Measurements from ENCODE around the gene SLC35F2.
"Not testable (repeated sequence)": the region's sequence is repeated elsewhere in the genome, so short reads cannot be mapped to it uniquely, and the experiment has no call there.

SLC35F2 gene

DNA sequence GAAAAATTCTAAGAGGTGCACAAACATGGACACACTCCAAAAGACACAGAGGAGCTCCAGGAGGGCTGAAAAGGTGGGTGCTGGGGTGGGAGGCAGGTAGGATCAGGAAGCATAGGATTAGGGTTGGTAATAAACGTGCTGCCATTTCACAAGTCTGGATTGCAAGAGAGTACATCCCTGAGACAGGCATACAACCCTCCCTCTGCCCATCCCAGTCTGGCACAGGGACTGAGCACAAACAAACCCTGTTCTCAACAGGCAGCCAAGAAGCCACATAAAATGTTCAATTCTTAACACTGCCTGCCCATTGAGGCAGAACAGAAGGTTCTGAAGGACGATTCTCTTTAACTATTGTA lies 18.5 kb downstream of the SLC35F2 start:
- DNase-seq, result no peak

DNA sequence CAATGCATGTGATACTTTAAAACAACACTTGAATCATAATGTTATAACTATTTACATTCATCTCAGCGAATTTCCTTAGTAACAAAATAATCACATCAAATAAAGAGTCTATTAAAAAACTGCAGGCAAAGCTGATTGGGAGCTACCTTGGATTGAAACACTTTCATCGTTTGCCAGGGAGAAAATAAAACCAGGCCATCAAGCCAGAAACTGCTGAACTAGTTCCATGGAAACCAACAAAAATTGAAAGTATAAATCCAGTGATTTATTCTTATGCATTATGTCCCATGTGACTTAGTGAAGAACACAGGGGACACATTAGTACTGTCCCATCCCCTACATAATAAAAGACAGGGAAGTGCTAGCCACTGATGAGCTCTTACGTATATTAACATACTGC lies 21.7 kb downstream of the SLC35F2 start:
- DNase-seq, result no peak

DNA sequence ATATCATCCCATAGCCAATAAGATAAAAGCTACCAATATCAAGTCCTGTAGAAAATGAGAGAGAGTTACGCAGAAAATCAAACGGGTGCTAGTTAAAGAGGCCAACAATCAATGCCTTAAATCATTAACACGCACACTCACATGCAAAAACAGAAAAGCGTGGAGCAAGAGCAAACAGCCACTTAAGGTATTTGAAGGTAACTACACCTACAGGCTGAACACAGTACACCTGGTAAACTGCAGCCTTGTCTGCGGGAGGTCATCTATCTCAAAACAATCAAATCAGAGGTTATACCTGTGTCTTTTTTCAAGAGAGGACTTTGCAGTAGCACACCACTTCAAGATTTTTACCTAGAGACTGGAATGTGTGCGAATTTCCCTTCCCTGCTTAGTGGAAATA lies 23.6 kb downstream of the SLC35F2 start:
- no peak for DNase-seq

DNA sequence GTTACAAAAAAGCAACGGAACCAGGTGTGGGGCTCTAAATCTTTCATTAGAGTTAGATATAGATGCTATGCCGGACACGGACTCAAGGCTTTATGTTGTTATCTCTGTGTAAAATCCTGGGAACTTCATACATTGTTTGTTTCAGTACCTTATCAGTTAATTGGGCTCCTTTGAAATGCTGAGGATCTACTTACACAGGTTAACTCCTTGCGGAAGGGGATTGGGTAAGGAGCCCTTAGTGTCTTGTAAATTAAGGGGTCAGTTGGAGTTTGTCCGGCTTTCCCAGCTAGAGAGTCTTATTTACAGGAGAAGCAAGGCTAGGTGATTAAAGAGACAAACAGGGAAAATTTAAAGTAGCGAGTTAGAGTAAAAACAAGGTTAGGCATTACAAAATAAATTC lies 24.7 kb downstream of the SLC35F2 start:
- DNase-seq, result not testable (repeated sequence)

DNA sequence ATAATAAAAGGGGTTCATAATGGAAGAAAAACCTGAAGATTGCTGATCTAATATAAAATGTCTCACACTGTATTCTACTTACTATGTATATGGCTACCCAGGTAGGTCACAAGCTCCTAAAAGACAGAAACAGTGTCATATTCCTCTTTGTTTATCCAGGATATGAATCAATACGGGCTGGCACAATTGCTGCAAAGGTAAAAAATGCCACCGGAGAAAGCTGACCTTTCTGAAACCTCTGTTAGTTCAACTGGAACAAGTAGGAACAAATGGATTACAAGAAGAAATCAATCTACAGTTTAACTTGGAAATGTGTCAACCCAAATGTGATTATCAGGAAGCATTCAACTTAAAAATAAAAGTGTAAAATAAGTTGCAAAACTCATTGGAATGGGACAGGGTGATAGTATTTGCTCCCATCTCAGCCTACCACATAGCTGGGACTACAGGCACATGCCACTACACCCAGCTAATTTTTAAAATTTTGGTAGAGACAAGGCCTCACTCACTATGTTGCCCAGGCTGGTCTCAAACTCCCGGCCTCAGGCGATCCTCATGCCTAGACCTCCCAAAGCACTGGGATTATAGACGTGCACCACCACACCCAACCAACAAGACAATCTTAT lies 27.6 kb downstream of the SLC35F2 start:
- no peak for DNase-seq

DNA sequence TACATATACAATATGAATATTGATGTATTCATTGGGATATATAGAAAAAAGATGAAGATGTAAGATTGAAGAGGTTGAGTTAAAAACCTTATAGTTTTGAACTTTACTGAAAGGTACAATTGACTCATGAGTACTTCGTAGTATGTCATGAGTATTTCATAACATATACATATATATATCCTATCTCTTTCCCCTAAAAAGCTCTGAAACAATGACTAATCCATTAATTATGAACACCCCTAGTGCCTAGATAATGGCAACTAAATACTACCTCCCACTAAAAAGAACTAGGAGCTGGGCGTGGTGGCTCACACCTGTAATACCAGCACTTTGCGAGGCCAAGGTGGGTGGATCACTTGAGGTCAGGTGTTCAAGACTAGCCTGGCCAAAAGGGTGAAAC lies 31.5 kb downstream of the SLC35F2 start:
- no peak for DNase-seq

DNA sequence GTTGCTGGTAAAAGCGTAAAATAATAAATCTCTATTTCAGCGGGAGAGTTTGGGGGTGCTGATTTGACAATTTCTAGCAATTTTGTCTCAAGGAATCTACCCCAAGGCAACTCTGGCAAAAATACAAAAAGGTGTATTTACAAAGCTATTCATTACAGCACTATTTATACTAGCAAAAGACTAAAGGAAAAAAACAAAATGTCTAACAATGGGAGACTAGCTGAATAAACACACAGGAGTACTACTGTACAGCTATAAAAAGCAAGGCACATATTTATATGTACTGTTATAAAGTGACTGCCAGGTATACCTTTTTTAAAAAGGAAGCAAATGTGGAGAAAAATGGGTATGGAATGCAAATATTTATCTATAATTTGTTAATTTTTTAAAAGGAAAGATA lies 32.7 kb downstream of the SLC35F2 start:
- DNase-seq, result no peak

DNA sequence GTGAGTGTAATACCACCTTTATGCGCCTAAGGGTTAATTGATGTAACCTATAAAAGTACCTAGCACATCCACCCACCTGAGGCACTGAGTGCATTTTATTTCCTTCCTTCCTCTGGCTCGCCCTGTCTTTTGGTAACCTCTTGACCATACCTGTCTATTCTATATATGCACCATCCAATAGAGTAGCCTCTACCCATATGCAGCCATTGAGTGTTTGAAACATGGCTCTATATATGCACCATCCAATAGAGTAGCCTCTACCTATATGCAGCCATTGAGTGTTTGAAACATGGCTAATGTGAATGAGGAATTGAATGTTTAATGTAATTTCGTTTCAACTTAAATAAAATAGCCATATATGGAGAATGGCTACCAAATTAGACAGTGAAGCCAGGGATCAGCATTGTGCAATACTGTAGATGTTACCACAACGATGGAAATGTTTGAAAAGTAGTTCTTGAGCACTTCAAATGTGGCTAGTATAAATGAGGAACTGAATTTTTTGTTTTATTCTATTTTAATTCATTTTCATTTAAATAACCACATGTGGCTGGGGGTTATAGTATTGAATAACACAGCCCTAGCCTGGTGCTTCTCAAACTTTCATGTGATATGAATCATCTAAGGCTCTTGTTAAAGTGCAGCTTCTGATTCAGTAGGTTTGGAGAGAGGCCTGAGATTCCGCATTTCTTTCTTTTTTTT lies 33.8 kb downstream of the SLC35F2 start:
- no peak for DNase-seq

DNA sequence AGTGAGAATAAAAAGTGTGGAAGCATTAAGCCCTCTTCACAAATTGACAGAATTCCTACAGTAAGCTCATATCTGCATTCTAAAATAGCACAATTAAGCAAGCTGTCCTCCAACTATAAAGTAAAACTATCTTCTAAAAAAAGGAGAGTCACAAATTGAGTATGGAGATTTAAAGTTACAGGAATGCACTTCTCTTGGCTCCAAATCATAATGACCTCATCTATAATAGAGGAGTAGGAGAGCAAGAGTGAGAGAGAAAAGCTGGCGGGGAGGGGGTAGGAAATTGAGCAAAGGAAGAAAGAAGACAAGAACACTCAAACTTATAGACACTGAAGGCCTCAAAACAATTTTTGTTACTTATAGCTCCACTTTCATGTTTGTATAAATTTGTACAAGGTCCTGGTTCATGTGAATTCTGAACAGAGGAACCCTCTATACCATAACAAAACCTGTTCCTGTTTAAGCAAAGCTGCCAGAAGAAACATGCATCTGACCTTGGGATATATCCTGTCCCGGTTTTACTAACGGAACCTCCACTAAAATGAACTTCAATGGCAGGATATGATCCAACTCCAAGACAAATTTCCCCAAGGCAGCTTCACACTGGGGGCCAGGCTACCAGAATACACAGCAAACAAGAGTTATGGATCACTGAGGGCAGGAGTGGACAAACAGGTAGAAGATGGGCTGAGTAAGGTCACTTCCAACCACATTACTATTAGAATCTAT lies 37.2 kb downstream of the SLC35F2 start:
- DNase-seq, result no peak

DNA sequence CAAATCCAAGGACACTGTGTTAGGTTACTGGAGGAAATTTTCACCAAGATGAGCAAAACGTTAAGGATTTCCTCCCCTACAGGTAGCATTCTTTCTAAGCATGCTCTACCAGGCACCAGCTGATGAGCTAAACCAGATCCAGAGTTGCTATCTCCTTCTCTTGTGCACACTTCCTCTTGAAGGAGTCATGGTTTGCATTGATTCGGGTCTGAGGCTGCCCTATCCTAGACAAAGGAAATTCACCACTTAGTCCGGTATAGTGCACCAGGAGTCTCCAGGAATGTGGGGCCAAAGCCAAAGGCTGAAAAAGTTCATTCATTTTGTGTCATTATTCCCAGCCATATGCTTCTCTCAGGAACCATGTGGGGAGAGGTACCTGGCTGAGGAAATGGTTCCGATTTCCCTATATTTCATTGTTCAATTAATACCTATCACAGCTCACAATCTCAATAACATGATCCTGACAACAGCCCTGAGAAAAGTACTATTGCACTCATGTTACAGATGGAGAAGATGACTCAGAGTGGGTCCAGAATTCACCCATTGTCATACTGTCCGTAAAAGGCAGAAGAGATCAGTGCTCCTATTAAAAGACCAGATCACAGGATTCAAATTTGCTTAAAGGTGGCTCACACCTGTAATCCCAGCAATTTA lies 39.1 kb downstream of the SLC35F2 start:
- DNase-seq, result no peak

DNA sequence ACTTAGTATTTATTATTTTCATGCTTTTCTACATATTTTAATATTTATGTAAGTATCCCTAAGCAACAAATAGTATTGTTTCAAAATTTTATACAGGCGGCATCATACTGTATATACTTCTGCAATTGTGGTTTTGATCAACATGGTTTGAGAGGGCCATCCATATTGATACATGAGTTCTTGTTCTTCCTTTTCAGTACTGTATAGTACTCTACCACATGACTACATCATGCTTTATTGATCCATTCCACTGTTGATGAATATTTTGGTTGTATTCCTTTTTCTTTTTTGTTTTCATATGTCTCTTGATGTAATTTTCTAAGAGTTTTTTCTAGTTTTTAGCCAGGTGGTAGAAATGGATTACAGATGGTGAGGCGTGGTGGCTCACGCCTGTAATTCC lies 40.1 kb downstream of the SLC35F2 start:
- no peak for DNase-seq

DNA sequence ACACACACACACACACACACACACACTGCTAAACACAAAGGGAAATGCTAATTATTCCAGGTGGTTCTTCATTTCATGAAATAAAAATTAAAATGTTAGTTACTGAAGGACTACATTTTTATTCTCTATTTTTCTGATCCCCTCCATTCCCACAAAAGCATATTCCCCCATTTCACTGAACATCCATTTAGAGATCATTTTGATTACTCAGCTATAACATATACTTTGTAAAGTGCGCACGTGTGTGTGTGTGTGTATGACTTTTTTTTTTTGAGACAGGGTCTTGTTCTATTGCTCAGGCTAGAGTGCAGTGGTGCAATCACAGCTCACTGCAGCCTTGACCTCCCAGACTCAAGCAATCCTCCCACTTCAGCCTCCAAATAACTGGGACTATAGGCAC lies 42.6 kb downstream of the SLC35F2 start:
- DNase-seq, result no peak

DNA sequence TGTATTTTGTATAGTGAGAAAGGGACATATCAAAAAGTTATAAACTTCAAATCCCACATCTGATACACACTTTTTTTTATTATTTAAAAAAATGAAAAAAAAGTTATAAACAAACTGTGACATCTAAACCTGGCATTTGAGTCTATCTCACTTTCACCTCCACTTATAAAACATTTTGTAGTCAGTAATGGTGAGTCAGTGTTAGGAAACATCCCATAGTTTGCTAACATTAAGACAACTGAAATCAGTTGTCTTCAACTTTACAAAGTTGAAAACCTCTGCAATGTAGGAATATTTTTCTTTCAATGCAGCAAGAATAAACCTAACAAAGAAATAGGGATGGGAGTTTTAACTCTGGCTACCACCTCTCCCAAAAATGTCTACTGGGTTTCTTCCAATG lies 47.7 kb downstream of the SLC35F2 start:
- no peak for DNase-seq

DNA sequence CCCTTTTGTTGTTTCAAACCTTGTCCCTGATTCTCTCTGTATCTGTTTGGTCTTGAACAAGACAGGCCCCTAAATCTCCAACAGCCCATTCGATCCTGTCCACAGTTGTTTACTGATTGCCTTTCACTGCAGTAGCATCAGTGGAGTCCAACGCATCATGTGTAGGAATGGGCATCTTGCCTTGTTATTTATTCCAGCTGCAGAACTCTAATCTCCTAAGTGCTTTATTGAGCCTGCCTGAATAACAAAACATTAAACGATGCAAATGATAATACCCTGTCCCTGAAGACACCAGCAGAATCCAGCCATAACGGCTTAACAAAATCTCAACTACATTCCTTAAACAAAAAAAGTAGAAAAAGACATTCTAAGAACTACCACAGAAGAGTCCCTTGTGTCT lies 50.1 kb downstream of the SLC35F2 start:
- DNase-seq, result no peak

DNA sequence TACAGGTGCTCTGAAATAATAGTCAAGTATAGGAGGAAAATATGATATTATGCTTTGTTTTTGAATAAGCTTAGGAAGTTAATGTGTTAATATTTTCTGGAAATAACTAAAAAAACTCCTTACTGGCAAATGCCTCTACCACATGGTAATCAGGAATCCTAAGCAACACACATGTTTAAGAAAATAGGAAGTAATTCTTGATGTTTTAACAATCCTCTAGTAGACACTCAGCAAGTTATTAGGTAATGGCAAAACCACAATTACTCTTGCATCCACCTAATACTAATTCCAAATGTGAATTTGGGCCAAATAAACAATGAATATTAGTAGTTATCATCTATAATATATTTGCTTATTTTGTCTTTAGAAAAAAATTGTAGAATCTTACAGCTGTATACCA lies 53.6 kb downstream of the SLC35F2 start:
- no peak for DNase-seq

DNA sequence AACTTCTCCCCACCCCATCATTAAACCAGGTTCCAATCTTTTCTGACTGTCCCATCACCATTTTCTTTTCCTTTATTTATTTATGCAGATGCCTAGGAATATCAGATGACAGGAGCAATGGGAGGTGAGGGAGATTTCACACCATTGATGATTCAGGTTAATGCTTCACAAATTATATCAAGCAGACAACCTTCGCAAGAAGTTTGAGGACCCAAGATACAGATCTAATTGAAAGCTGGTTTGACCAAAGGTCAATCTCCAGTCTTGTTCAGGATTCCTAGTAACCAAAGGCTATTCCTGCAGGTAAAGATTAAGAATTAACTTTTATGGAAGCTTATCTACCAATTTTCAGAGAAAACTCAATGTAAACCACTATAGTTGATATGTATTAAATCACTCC lies 54.4 kb downstream of the SLC35F2 start:
- no peak for DNase-seq

DNA sequence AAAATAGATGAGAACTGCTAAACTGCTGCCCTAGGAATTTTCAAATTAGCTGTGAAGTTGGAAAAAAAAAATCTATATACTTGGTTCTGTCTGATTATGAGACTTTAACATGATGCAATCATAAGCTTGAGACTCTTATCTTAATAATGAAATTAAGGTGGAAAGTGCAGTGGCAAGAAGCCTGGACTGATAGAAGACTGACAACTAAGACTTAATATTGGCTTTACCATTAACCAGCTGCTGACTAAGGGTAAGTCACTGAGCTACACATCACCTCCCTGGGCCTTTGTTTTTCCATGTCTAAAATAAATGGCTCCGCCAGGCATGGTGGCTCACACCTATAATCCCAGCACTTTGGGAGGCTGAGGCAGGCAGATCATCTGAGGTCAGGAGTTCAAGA lies 56.9 kb downstream of the SLC35F2 start:
- DNase-seq, result no peak

DNA sequence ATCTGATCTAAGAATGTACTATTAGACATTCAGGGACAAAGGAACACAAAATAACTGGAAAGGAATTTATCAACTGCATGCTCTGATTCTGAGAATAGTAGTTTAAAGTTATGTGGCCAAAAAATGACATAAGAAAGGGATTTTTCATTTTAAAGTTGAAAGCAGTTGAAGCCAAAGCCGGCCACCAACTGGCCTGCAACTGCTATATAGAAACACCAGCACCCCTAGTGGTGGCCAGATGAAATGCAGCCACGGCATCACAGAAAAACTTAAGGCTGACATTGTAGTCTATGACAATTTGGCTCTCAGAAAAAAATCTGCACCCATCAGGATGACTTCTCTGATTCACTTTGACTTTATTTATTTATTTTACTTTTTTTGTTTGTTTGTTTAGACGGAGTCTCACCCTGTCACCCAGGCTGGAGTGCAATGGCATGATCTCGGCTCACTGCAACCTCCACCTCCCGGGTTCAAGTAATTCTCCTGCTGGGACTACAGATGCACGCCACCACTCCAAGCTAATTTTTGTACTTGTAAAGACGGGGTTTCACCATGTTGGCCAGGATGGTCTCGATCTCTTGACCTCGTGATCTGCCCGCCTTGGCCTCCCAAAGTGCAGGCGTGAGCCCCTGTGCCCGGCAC lies 59.2 kb downstream of the SLC35F2 start:
- peak; percentile 58 for DNase-seq

DNA sequence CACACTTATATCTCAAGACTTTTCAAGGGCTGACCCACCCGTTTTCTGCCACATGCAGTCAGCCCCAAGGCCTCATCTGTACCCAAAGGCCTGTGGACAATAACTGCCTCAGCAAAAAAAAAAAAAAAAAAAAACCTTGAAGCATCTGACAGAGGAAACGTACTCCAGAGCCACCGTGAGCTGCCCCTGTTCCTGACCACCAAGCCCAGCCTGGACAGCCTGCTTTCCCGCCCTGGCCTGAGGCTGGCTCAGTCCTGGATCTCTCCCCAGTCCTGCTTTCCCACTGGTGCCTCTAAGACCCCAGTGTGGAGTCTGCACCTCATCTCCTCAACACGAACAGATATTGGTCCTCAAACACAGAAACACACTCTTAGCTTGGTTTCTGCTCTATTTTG lies 66.5 kb downstream of the SLC35F2 start:
- no peak for DNase-seq

DNA sequence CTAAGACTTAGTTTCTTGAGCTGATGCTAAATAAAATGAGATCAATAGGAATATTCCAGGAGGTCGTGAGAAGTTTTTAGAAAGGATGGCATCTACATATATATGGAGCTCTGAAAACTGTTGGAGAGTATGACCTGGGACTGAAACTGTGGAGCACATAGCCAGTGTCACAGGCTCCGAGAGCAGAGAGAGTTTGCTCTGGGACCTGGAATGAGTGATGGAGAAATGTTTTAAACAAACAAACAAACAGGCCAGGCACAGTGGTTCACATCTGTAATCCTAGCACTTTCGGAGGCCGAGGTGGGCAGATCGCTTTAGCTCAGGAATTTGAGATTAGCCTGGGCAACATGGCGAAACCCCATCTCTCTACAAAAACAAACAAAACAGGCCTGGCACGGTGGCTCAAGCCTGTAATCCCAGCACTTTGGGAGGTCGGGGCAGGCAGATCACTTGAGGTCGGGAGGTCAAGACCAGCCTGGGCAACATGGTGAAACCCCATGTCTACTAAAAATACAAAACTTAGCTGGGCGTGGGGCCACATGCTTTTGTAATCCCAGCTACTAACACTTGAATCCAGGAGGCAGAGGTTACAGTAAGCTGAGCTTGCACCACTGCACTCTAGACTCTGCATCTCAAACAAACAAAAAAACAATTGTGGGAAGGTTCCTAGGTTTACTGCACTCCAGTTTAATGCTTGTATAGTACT lies 67.1 kb downstream of the SLC35F2 start:
- no peak for DNase-seq

DNA sequence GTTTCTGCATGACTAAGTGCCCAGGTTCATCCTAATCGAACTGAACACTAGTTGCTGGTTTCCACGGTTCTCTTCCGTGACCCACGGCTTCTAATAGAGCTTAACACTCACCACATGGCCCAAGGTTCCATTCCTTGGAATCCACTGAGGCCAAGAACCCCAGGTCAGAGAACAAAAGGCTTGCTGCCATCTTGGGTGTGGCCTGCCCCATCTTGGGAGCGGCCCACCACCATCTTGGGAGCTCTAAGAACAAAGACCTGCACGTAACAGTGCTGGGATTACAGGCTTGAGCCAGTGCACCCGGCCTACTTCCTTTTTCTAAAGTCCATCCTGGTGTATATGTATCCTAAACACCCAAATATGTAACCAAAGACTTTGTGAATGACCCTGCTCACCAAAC lies 68.8 kb downstream of the SLC35F2 start:
- DNase-seq, result no peak

DNA sequence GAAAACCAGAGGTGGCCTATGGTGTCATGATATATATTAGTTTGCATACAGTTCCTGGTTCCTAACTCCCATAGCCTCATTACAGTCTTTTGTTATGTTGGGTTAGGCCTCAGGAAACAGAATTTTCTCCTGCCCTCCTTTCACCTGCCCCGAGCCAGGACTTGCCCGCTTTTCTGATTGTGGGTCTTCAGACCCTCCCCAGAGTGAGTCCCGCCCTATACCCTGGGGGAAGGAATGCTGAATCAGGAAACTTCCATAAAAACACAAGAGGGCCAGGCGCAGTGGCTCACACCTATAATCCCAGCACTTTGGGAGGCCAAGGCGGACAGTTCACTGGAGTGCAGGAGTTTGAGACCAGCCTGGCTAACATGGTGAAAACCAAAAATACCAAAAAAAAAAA lies 70.9 kb downstream of the SLC35F2 start:
- DNase-seq, result no peak

DNA sequence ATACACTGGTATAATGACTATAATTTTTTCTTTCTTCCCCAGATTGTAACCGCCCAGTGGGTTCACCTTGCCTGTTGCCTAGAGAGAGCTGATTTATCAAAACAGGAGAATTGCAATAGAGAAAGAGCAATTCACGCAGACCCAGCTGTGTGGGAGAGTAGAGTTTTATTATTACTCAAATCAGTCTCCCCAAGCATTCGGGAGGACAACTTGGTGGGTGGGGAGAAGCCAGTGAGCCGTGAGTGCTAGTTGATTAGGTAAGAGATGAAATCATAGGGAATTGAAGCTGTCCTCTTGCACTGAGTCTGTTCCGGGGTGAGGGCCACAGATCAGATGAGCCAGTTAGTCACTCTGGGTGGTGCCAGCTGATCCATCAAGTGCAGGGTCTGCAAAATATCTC lies 73.2 kb downstream of the SLC35F2 start:
- DNase-seq, result no peak
